ENCODE results near the gene UNK.

The UNK gene

GRCh38 chr17:75763269-75763607, 21.4 kb upstream of the UNK start:
- no peak for TF ChIP-seq CTCF (IDR thresholded peaks at IDR 0.05; ENCODE audit: extremely low read depth, missing control alignments)
- no peak for DNase-seq (ENCODE audit: low spot score)

- no peak for DNase-seq (ENCODE audit: low spot score)
- no peak for TF ChIP-seq CTCF (IDR thresholded peaks at IDR 0.05; ENCODE audit: extremely low read depth, missing control alignments)
Measured at GRCh38 chr17:75763613-75764416, 20.8 kb upstream of the UNK start.

- no peak for TF ChIP-seq CTCF (IDR thresholded peaks at IDR 0.05; ENCODE audit: extremely low read depth, missing control alignments)
- DNase-seq (ENCODE audit: low spot score): no peak
Measured at GRCh38 chr17:75764417-75764710, 20.2 kb upstream of the UNK start.

- TF ChIP-seq CTCF (IDR thresholded peaks at IDR 0.05; ENCODE audit: extremely low read depth, missing control alignments): peak; percentile 37
- peak; percentile 94 for DNase-seq (ENCODE audit: low spot score)
Measured at GRCh38 chr17:75764711-75765421, 19.7 kb upstream of the UNK start, which contains the start of gene GALK1. Gene GALK1, minus strand, starts transcription at chr17:75765192. Its CDS starts 56 bp downstream, at chr17:75765136.

- no peak for TF ChIP-seq CTCF (IDR thresholded peaks at IDR 0.05; ENCODE audit: extremely low read depth, missing control alignments)
- DNase-seq (ENCODE audit: low spot score): no peak
Measured at GRCh38 chr17:75765981-75766380, 18.6 kb upstream of the UNK start.

GRCh38 chr17:75767881-75768280, 16.7 kb upstream of the UNK start:
- TF ChIP-seq CTCF (IDR thresholded peaks at IDR 0.05; ENCODE audit: extremely low read depth, missing control alignments): no peak
- DNase-seq (ENCODE audit: low spot score): no peak

GRCh38 chr17:75769536-75769935, 15.1 kb upstream of the UNK start:
- DNase-seq (ENCODE audit: low spot score): no peak
- no peak for TF ChIP-seq CTCF (IDR thresholded peaks at IDR 0.05; ENCODE audit: extremely low read depth, missing control alignments)
